T-cell (primary cell): Measurements from ENCODE around the gene ENDOV. TPM values are rescaled to one million over a fixed set of nuclear protein-coding genes. Genes with fewer than 3 reads are reported as not detected.
A peak's percentile ranks its signal among the peaks of the same experiment; 100 is the strongest.

ENCODE experiments used
- ATAC-seq, 4 experiments: fragments of 200-7000 bp in 3 of 4; fragments of 150-1000 bp in 1 of 4; cut with Tn5 transposase; replicated peaks in 1 of 4; 1 replicate in 3 of 4; 2 replicates in 1 of 4; pipeline ENCODE4 v1.10.0; 2021; ENCODE audit warnings: moderate library complexity in 3 of 4, mild to moderate bottlenecking in 2 of 4, moderate number of reproducible peaks in 1 of 4
- CTCF ChIA-PET, 2 donors: fragments of 300-600 bp; sonication (Branson Sonifier 250); formaldehyde crosslinking; loops; one replicate each; lab custom pipeline; 2022; ENCODE audit warnings: antibody characterized with exemption in 2 of 2; lab: Charles Lee
- POLR2A ChIA-PET, 2 donors: fragments of 300-600 bp; sonication (Branson Sonifier 250); formaldehyde crosslinking; loops; one replicate each; lab custom pipeline; 2022; ENCODE audit warnings: antibody characterized with exemption in 2 of 2; lab: Charles Lee
- DNase-seq, 35 experiments: peaks; one replicate each; pipeline versions ENCODE4 v3.0.0 to v3.0.0-alpha.2; 2013 to 2023
- H3K27ac ChIP-seq: one replicate; pipeline ENCODE4 v1.5.1; 2013; ENCODE audit warnings: low read length
- H3K27me3 ChIP-seq, 2 experiments: replicated peaks in 1 of 2; 1 replicate in 1 of 2; 2 replicates in 1 of 2; pipeline versions ENCODE4 v1.6.1 to v1.7.0; 2013; ENCODE audit warnings: low read length in 1 of 2, mixed read lengths in 1 of 2; ENCODE audit not compliant: control insufficient read depth in 2 of 2, insufficient read depth in 2 of 2; ENCODE audit errors: extremely low read depth in 1 of 2
- H3K36me3 ChIP-seq, 2 donors: 1 replicate in 1 of 2; 2 replicates in 1 of 2; pipeline versions ENCODE4 v1.6.1 to v1.7.0; 2013; ENCODE audit warnings: low read length in 1 of 2; ENCODE audit not compliant: control insufficient read depth in 2 of 2, insufficient read depth in 1 of 2; ENCODE audit errors: extremely low read depth in 1 of 2
- H3K4me1 ChIP-seq, 2 experiments: 1 replicate in 1 of 2; 2 replicates in 1 of 2; pipeline versions ENCODE4 v1.6.1 to v1.7.0; 2013; ENCODE audit warnings: low read length in 2 of 2, mixed read lengths in 1 of 2; ENCODE audit not compliant: insufficient read depth in 2 of 2, control insufficient read depth in 1 of 2; ENCODE audit errors: extremely low read depth in 1 of 2
- H3K4me3 ChIP-seq, 2 donors: 1 replicate in 1 of 2; 2 replicates in 1 of 2; pipeline versions ENCODE4 v1.5.1 to v1.7.0; 2013; ENCODE audit warnings: mild to moderate bottlenecking in 2 of 2, low read length in 1 of 2, moderate library complexity in 1 of 2; ENCODE audit not compliant: control insufficient read depth in 1 of 2; ENCODE audit errors: extremely low read depth in 1 of 2
- H3K9me3 ChIP-seq: 2 replicates; pipeline ENCODE4 v1.7.0; 2013
- H3K27ac Mint-ChIP-seq, 2 donors: one replicate each; pipeline ENCODE4 v1.8.0; 2020 to 2021; ENCODE audit warnings: mild to moderate bottlenecking in 2 of 2, mixed read lengths in 2 of 2
- H3K27me3 Mint-ChIP-seq, 2 donors: one replicate each; pipeline ENCODE4 v1.8.0; 2021 to 2022; ENCODE audit warnings: mixed read lengths in 2 of 2
- H3K36me3 Mint-ChIP-seq: one replicate; pipeline ENCODE4 v1.8.0; 2021; ENCODE audit warnings: mixed read lengths
- H3K4me1 Mint-ChIP-seq, 3 donors: one replicate each; pipeline ENCODE4 v1.8.0; 2020 to 2022; ENCODE audit warnings: mixed read lengths in 3 of 3, mild to moderate bottlenecking in 1 of 3
- H3K4me3 Mint-ChIP-seq, 3 donors: one replicate each; pipeline ENCODE4 v1.8.0; 2020 to 2022; ENCODE audit warnings: mild to moderate bottlenecking in 3 of 3, mixed read lengths in 3 of 3, moderate library complexity in 3 of 3
- H3K9me3 Mint-ChIP-seq, 3 donors: one replicate each; pipeline ENCODE4 v1.8.0; 2020 to 2022; ENCODE audit warnings: mixed read lengths in 3 of 3
- WGBS: methylation state at CpG from one replicate; pipeline ENCODE4 v1.1.5; 2013; ENCODE audit warnings: missing lambda C conversion rate; ENCODE audit not compliant: insufficient coverage; 5-methylcytosine and 5-hydroxymethylcytosine counted together
- total RNA-seq, 35 experiments: library from RNA in 6 of 35; stranded (reverse) in 6 of 35; fragments of 120-200 nt in 1 of 35; gene quantifications; one replicate each; pipeline versions ENCODE4 v1.2.1 to v1.2.4 and lab custom pipeline; 2013 to 2026

ENDOV gene
- total RNA-seq: 10 to 100 TPM; 17.1 to 22.2 (median 21.1) TPM
- total RNA-seq (2013): 7.3 TPM
- 6.2 to 15.2 (median 11.5) reads per million in 29 experiments for total RNA-seq (lab: John Stamatoyannopoulos, UW)

- H3K27ac ChIP-seq: peak within 1 kb of the TSS; percentile 51
- H3K36me3 Mint-ChIP-seq: peaks cover 12% of the 10 kb centered on the region
- peak within 1 kb of the TSS; percentile 93 to 97 for H3K4me3 ChIP-seq
- H3K27me3 ChIP-seq: peaks cover 0 to 18% of the 10 kb centered on the region in 2 experiments
- ATAC-seq (peak; percentile 92 to 95 (median 94)), DNase-seq (peak; percentile 81 to 98 (median 93))
- H3K27me3 Mint-ChIP-seq: peaks cover 5 to 11% of the 10 kb centered on the region in 2 donors
- CTCF ChIA-PET: interaction anchor here in 1 of 2 donors (1.3 kb wide), 1 partner anchor 10 kb away, joined by 4 read pairs; no protein-coding TSS in a partner anchor
- H3K4me1 Mint-ChIP-seq: peaks cover 30 to 41% (median 35%) of the 10 kb centered on the region in 3 donors
- H3K9me3 ChIP-seq: no peaks in the 10 kb centered on the region
- peaks cover 0 to 6% of the 10 kb centered on the region in 2 donors for H3K36me3 ChIP-seq
- peaks cover 2 to 31% of the 10 kb centered on the region in 2 experiments for H3K4me1 ChIP-seq
- no peaks in the 10 kb centered on the region for H3K9me3 Mint-ChIP-seq
- H3K27ac Mint-ChIP-seq: peak within 1 kb of the TSS; percentile 61
- H3K4me3 Mint-ChIP-seq: peak within 1 kb of the TSS; percentile 83 to 87 (median 84)
- POLR2A ChIA-PET: no interaction called here
- WGBS: under 1% methylated on average over 97 of the region's 97 CpGs
These were observed at the start of gene ENDOV for GRCh38 chr17:80414803-80415625. TSS of gene ENDOV (plus strand) at chr17:80415167. CDS start at chr17:80415195, 28 bp downstream.

- no peaks in the 10 kb centered on the region for H3K9me3 ChIP-seq
- DNase-seq (no peak), ATAC-seq (no peak)
- H3K4me3 ChIP-seq: no peak overlapping the region
- ChIA-PET CTCF (interaction anchor here in 1 of 2 donors (0.7 kb wide), 1 partner anchor 223 kb away, joined by 3 read pairs; no protein-coding TSS in a partner anchor), POLR2A (no interaction called here)
- no peak overlapping the region for H3K27ac ChIP-seq
- H3K27me3 Mint-ChIP-seq: no peaks in the 10 kb centered on the region
- no peaks in the 10 kb centered on the region for H3K27me3 ChIP-seq
- H3K9me3 Mint-ChIP-seq: no peaks in the 10 kb centered on the region
- H3K36me3 Mint-ChIP-seq: peaks cover 72% of the 10 kb centered on the region
- peaks cover 36 to 95% of the 10 kb centered on the region in 2 donors for H3K36me3 ChIP-seq
- H3K4me1 Mint-ChIP-seq: no peaks in the 10 kb centered on the region
- 93% methylated on average over 10 of the region's 11 CpGs for WGBS
- peak overlapping the region in 1 of 2 donors; percentile 52 for H3K27ac Mint-ChIP-seq
- no peaks in the 10 kb centered on the region for H3K4me1 ChIP-seq
- no peak overlapping the region for H3K4me3 Mint-ChIP-seq
These were observed 49.0 kb upstream of the ENDOV start for GRCh38 chr17:80365983-80366382.

GRCh38 chr17:80367503-80367902 lies 47.5 kb upstream of the ENDOV start:
- H3K27ac ChIP-seq: no peak overlapping the region
- H3K36me3 Mint-ChIP-seq: peaks cover 69% of the 10 kb centered on the region
- no peak overlapping the region for H3K27ac Mint-ChIP-seq

DNA sequence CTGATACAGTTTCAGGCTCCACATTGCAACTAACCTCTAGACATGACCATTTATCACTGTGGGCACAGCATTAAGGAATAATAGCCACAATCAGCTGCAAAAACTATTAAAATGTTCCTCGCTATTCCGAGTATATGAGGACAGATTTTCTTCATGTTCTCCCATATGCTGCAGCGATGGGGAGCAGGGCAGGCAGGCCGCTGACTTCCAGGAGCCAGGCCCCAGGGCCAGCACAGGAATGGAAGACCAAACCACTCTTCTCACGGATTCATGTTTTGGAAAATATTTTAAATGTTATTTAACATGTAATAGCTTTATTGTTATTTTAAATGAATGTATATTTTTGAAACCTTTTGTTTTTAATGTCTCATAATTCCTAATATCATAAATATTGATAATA lies 43.8 kb upstream of the ENDOV start:
- ATAC-seq: no peak
- POLR2A ChIA-PET: interaction anchor here in 1 of 2 donors (0.9 kb wide), 1 partner anchor 11 kb away, joined by 3 read pairs; no protein-coding TSS in a partner anchor
- Histone ChIP-seq H3K27me3 (no peaks in the 10 kb centered on the region), H3K4me1 (no peaks in the 10 kb centered on the region), H3K4me3 (no peak overlapping the region), H3K9me3 (no peaks in the 10 kb centered on the region), H3K36me3 (peaks cover 24 to 94% of the 10 kb centered on the region in 2 donors), H3K27ac (no peak overlapping the region)
- peak overlapping the region in 1 of 2 donors; percentile 59 for H3K27ac Mint-ChIP-seq
- no peak overlapping the region for H3K4me3 Mint-ChIP-seq
- DNase-seq: no peak
- peaks cover 63% of the 10 kb centered on the region for H3K36me3 Mint-ChIP-seq
- CTCF ChIA-PET: no interaction called here
- H3K4me1 Mint-ChIP-seq: no peaks in the 10 kb centered on the region
- no peaks in the 10 kb centered on the region for H3K27me3 Mint-ChIP-seq
- no peaks in the 10 kb centered on the region for H3K9me3 Mint-ChIP-seq
- 60% methylated on average over 1 of the region's 5 CpGs for WGBS

More at GRCh38 chr17:80367503-80367902, 47.5 kb upstream of the ENDOV start:
- Histone ChIP-seq H3K4me3 (no peak overlapping the region), H3K9me3 (no peaks in the 10 kb centered on the region), H3K27me3 (no peaks in the 10 kb centered on the region), H3K4me1 (no peaks in the 10 kb centered on the region), H3K36me3 (peaks cover 28 to 96% of the 10 kb centered on the region in 2 donors)
- no peak for DNase-seq
- CTCF ChIA-PET: no interaction called here
- H3K4me3 Mint-ChIP-seq: no peak overlapping the region
- H3K27me3 Mint-ChIP-seq: no peaks in the 10 kb centered on the region
- H3K4me1 Mint-ChIP-seq: no peaks in the 10 kb centered on the region
- 98% methylated on average over 8 of the region's 17 CpGs for WGBS
- POLR2A ChIA-PET: no interaction called here
- no peak for ATAC-seq
- H3K9me3 Mint-ChIP-seq: no peaks in the 10 kb centered on the region

GRCh38 chr17:80372456-80372855 lies 42.5 kb upstream of the ENDOV start:
- H3K9me3 Mint-ChIP-seq: no peaks in the 10 kb centered on the region
- no peaks in the 10 kb centered on the region for H3K27me3 Mint-ChIP-seq
- no peak for ATAC-seq
- Histone ChIP-seq H3K9me3 (no peaks in the 10 kb centered on the region), H3K27me3 (no peaks in the 10 kb centered on the region), H3K4me3 (no peak overlapping the region), H3K27ac (no peak overlapping the region), H3K4me1 (no peaks in the 10 kb centered on the region), H3K36me3 (peaks cover 30 to 94% of the 10 kb centered on the region in 2 donors)
- no peak for DNase-seq
- ChIA-PET CTCF (no interaction called here), POLR2A (no interaction called here)
- 98% methylated on average over 8 of the region's 11 CpGs for WGBS
- peaks cover 64% of the 10 kb centered on the region for H3K36me3 Mint-ChIP-seq
- H3K4me1 Mint-ChIP-seq: no peaks in the 10 kb centered on the region
- no peak overlapping the region for H3K4me3 Mint-ChIP-seq
- peak overlapping the region in 1 of 2 donors; percentile 23 for H3K27ac Mint-ChIP-seq

DNA sequence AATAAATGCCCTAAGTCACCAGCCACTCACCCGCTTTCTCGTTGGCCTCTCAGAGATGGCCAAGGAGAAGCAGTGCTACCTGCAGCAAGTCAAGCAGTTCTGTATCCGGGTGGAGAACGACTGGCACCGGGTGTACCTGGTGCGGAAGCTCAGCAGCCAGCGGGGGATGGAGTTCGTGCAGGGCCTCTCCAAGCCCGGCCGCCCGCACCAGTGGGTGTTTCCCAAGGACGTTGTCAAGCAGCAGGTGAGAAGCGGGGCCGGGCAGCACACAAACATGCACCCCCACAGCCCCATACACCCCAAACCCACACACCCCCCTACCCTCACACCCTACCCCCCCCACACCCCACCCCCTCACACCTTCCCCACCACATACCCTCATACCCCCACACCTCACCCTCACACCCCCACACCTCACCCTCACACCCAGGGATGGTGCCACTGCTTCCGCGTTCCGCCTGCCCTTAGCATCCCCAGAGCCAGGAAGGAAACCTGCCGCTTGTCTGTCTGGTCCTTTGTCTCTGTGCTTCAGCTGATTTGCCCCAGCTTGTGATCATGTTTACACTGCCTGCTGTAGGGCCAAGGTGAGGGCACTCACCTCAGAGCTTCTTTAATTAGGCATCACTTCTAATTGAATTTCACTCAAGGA lies 41.9 kb upstream of the ENDOV start:
- CTCF ChIA-PET: interaction anchor here in 1 of 2 donors (0.7 kb wide), 1 partner anchor 245 kb away, joined by 3 read pairs; no protein-coding TSS in a partner anchor
- WGBS: 95% methylated on average over 10 of the region's 18 CpGs
- Mint-ChIP-seq H3K4me3 (no peak overlapping the region), H3K27ac (peak overlapping the region in 1 of 2 donors; percentile 1), H3K4me1 (no peaks in the 10 kb centered on the region), H3K9me3 (no peaks in the 10 kb centered on the region), H3K36me3 (peaks cover 64% of the 10 kb centered on the region), H3K27me3 (no peaks in the 10 kb centered on the region)
- no peak overlapping the region for H3K4me3 ChIP-seq
- peaks cover 26 to 94% of the 10 kb centered on the region in 2 donors for H3K36me3 ChIP-seq
- no peak overlapping the region for H3K27ac ChIP-seq
- no peaks in the 10 kb centered on the region for H3K4me1 ChIP-seq
- DNase-seq (no peak), ATAC-seq (no peak)
- no peaks in the 10 kb centered on the region for H3K9me3 ChIP-seq
- no peaks in the 10 kb centered on the region for H3K27me3 ChIP-seq
- POLR2A ChIA-PET: no interaction called here
